ENCODE data around the gene B4GALT2. TPM values are rescaled to one million over a fixed set of nuclear protein-coding genes. Genes with fewer than 3 reads are reported as not detected.

Gene B4GALT2
- total and polyA plus RNA-seq, 12 donors: 18.2 to 47.9 (median 28.0) TPM

- WGBS, 4 donors: 66 to 79% (median 71%) methylated on average over 5 of the region's 5 CpGs
- TF ChIP-seq CTCF (IDR thresholded peaks at IDR 0.05): no peak
- no peak for TF ChIP-seq POLR2A (IDR thresholded peaks at IDR 0.05)
- H3K36me3 ChIP-seq (replicated peaks in 1 of 2): peaks cover 0 to 20% of the 10 kb centered on the region in 2 donors
- H3K27me3 ChIP-seq: no peaks in the 10 kb centered on the region
- intact Hi-C loops (cut with DNase I): no loop called here
- no peaks in the 10 kb centered on the region for H3K9me3 ChIP-seq (replicated peaks in 1 of 3)
- DNase-seq: no peak
- H3K4me3 ChIP-seq: no peak overlapping the region
- peak overlapping the region in 1 of 5 donors; percentile 11 for H3K27ac ChIP-seq
- peaks cover 18 to 46% of the 10 kb centered on the region in 2 donors for H3K4me1 ChIP-seq (replicated peaks in 1 of 2)
These were observed 803 bp upstream of the B4GALT2 start for GRCh38 chr1:43978264-43978550.

GRCh38 chr1:43979261-43979527, 184 bp downstream of the B4GALT2 start:
- H3K27ac ChIP-seq: peak overlapping the region in 1 of 5 donors; percentile 26

GRCh38 chr1:43979528-43980254, 681 bp downstream of the B4GALT2 start:
- WGBS, 4 donors: 0 to 3% (median 2%) methylated on average over 1 to 45 of the region's 45 CpGs
- H3K4me3 ChIP-seq: peak overlapping the region in 2 of 4 donors; percentile 72 to 88
- peak; percentile 49 to 70 (median 56) for DNase-seq
- H3K36me3 ChIP-seq (replicated peaks in 1 of 2): peaks cover 0 to 20% of the 10 kb centered on the region in 2 donors
- TF ChIP-seq POLR2A (IDR thresholded peaks at IDR 0.05) (no peak), CTCF (IDR thresholded peaks at IDR 0.05) (no peak)
- H3K4me1 ChIP-seq (replicated peaks in 1 of 2): peaks cover 18 to 40% of the 10 kb centered on the region in 2 donors
- peak overlapping the region in 1 of 5 donors; percentile 26 for H3K27ac ChIP-seq
- H3K9me3 ChIP-seq (replicated peaks in 1 of 3): no peaks in the 10 kb centered on the region
- no peaks in the 10 kb centered on the region for H3K27me3 ChIP-seq
- intact Hi-C loops (cut with DNase I): no loop called here

More at GRCh38 chr1:43979261-43979527, 184 bp downstream of the B4GALT2 start:
- Histone ChIP-seq H3K9me3 (replicated peaks in 1 of 3) (no peaks in the 10 kb centered on the region), H3K4me3 (peak overlapping the region in 2 of 4 donors; percentile 72 to 88), H3K27me3 (no peaks in the 10 kb centered on the region), H3K4me1 (replicated peaks in 1 of 2) (peaks cover 18 to 41% of the 10 kb centered on the region in 2 donors), H3K36me3 (replicated peaks in 1 of 2) (peaks cover 0 to 20% of the 10 kb centered on the region in 2 donors)
- intact Hi-C loops (cut with DNase I): no loop called here
- DNase-seq: no peak
- 0 to 1% (median 0%) methylated on average over 4 to 32 of the region's 45 CpGs; no CpG with 5 or more reads in 1 of the 4 donors for WGBS, 4 donors
- TF ChIP-seq CTCF (IDR thresholded peaks at IDR 0.05) (no peak), POLR2A (IDR thresholded peaks at IDR 0.05) (no peak)

GRCh38 chr1:43980255-43981134, 1.5 kb downstream of the B4GALT2 start:
- no peak for DNase-seq

More at GRCh38 chr1:43980255-43981134, 1.5 kb downstream of the B4GALT2 start:
- TF ChIP-seq CTCF (IDR thresholded peaks at IDR 0.05) (no peak), POLR2A (IDR thresholded peaks at IDR 0.05) (no peak)
- Histone ChIP-seq H3K27ac (peak overlapping the region in 1 of 5 donors; percentile 26), H3K9me3 (replicated peaks in 1 of 3) (no peaks in the 10 kb centered on the region), H3K27me3 (no peaks in the 10 kb centered on the region), H3K36me3 (replicated peaks in 1 of 2) (peaks cover 0 to 20% of the 10 kb centered on the region in 2 donors), H3K4me3 (peak overlapping the region in 1 of 4 donors; percentile 88), H3K4me1 (replicated peaks in 1 of 2) (peaks cover 18 to 39% of the 10 kb centered on the region in 2 donors)
- WGBS, 4 donors: 72 to 84% (median 77%) methylated on average over 9 to 13 of the region's 13 CpGs
- intact Hi-C loops (cut with DNase I): no loop called here

All from adrenal gland (tissue), 12 donors.